ENCODE results near the gene BCDIN3D. TPM values are rescaled to one million over a fixed set of nuclear protein-coding genes. Genes with fewer than 3 reads are reported as not detected.
A peak's percentile ranks its signal among the peaks of the same experiment; 100 is the strongest.

Gene BCDIN3D
- total RNA-seq, 1 experiment from 2014 or later, result 4.0 TPM

DNA sequence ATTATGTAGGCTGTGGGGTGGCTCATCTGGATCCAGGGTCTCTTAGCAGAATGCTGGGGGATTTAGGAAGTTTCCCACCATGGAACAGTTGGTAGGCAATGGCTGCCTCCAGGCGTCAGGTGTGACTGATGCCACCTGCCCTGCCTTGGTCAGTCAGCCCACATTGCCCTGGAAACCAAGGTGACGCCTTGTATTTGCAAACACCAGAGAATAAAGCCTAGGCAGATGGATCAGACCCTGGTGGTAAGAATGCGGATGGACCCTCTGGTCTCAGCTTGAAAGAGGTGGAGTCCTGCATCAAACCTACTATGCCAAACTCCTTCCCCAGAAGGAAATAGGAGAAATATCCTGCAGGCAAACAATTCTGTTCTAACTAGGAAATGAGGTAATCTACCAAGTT is 52.9 kb downstream of the BCDIN3D start:
- H3K27ac Mint-ChIP-seq (ENCODE audit: unreplicated experiment), result no peak overlapping the region
- CTCF ChIA-PET, result interaction anchor here (0.7 kb wide), 1 partner anchor 155 kb away, joined by 7 read pairs; no protein-coding TSS in a partner anchor
- intact Hi-C loops (cut with micrococcal nuclease; ENCODE audit: unreplicated experiment), result no loop called here
- H3K4me1 Mint-ChIP-seq (ENCODE audit: low read depth, unreplicated experiment), result no peaks in the 10 kb centered on the region
- TF ChIP-seq, protein P1, sequence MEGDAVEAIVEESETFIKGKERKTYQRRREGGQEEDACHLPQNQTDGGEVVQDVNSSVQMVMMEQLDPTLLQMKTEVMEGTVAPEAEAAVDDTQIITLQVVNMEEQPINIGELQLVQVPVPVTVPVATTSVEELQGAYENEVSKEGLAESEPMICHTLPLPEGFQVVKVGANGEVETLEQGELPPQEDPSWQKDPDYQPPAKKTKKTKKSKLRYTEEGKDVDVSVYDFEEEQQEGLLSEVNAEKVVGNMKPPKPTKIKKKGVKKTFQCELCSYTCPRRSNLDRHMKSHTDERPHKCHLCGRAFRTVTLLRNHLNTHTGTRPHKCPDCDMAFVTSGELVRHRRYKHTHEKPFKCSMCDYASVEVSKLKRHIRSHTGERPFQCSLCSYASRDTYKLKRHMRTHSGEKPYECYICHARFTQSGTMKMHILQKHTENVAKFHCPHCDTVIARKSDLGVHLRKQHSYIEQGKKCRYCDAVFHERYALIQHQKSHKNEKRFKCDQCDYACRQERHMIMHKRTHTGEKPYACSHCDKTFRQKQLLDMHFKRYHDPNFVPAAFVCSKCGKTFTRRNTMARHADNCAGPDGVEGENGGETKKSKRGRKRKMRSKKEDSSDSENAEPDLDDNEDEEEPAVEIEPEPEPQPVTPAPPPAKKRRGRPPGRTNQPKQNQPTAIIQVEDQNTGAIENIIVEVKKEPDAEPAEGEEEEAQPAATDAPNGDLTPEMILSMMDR (IDR thresholded peaks at IDR 0.05; ENCODE audit: unreplicated experiment), result no peak
- no peaks in the 10 kb centered on the region for H3K27me3 Mint-ChIP-seq (ENCODE audit: unreplicated experiment)
- no TSS peak for BruUV-seq (replicated peaks)
- H3K9me3 Mint-ChIP-seq (ENCODE audit: low read depth, unreplicated experiment), result peaks cover 3% of the 10 kb centered on the region
- H3K4me3 Mint-ChIP-seq (ENCODE audit: low read depth, unreplicated experiment), result no peak overlapping the region
- DNase-seq, result no peak
- no peaks in the 10 kb centered on the region for H3K36me3 Mint-ChIP-seq (ENCODE audit: insufficient read depth, unreplicated experiment)

DNA sequence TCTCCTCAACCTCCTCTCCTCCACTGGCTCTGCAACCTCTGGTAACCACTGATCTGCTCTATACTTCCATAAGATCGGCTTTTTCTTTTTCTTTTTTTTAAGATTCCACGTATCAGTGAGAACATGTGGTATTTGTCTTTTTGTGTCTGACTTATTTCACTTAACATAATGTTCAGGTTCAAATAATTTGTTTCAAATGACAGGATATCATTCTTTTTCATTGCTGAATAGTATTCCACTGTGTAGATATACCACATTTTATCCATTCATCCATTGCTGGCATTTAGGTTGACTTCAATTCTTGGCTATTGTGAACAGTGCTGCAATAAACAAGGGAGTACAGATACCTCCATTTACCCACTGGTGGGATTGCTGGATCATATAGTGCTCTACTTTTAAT is 55.2 kb downstream of the BCDIN3D start:
- CTCF ChIA-PET, result interaction anchor here (1.2 kb wide), 1 partner anchor 52 kb away, joined by 4 read pairs; no protein-coding TSS in a partner anchor
- no peaks in the 10 kb centered on the region for H3K36me3 Mint-ChIP-seq (ENCODE audit: insufficient read depth, unreplicated experiment)
- no peak overlapping the region for H3K4me3 Mint-ChIP-seq (ENCODE audit: low read depth, unreplicated experiment)
- peak overlapping the region; percentile 67 for H3K27ac Mint-ChIP-seq (ENCODE audit: unreplicated experiment)
- no peak for DNase-seq
- no TSS peak for BruUV-seq (replicated peaks)
- TF ChIP-seq, protein P1 (IDR thresholded peaks at IDR 0.05; ENCODE audit: unreplicated experiment), result no peak
- H3K4me1 Mint-ChIP-seq (ENCODE audit: low read depth, unreplicated experiment), result no peaks in the 10 kb centered on the region
- H3K27me3 Mint-ChIP-seq (ENCODE audit: unreplicated experiment), result no peaks in the 10 kb centered on the region
- H3K9me3 Mint-ChIP-seq (ENCODE audit: low read depth, unreplicated experiment), result peaks cover 3% of the 10 kb centered on the region
- intact Hi-C loops (cut with micrococcal nuclease; ENCODE audit: unreplicated experiment), result no loop called here

Other genes with a start within 250 kb of the BCDIN3D start
- gene FAM186B, start 237.5 kb downstream of the BCDIN3D start, total RNA-seq (2022), result 0.29 and 0.47 TPM in 2 replicates
- 21.7 and 22.2 TPM in 2 replicates for gene PRPF40B, start 219.5 kb downstream of the BCDIN3D start, total RNA-seq (2022)
- gene FMNL3, start 135.7 kb downstream of the BCDIN3D start, total RNA-seq (2022), result 4.4 TPM in 2 replicates
- gene TMBIM6, start 101.5 kb downstream of the BCDIN3D start, total RNA-seq (2022), result 600 and 613 TPM in 2 replicates
- 10.0 and 11.8 TPM in 2 replicates for gene NCKAP5L, start 14.7 kb downstream of the BCDIN3D start, total RNA-seq (2022)
- gene FAIM2, start 60.8 kb upstream of the BCDIN3D start, total RNA-seq (2022), result not detected in 2 replicates
- gene AQP2, start 107.6 kb upstream of the BCDIN3D start, total RNA-seq (2022), result not detected in 2 replicates
- 51.9 and 54.2 TPM in 2 replicates for gene AQP5, start 118.8 kb upstream of the BCDIN3D start, total RNA-seq (2022)
- gene AQP6, start 129.8 kb upstream of the BCDIN3D start, total RNA-seq (2022), result 0.86 and 0.94 TPM in 2 replicates
- gene RACGAP1, start 182.4 kb upstream of the BCDIN3D start, total RNA-seq (2022), result 59.4 and 62.0 TPM in 2 replicates
- gene ASIC1, start 214.5 kb upstream of the BCDIN3D start, total RNA-seq (2022), result 3.5 and 4.1 TPM in 2 replicates
- gene SMARCD1, start 242.2 kb upstream of the BCDIN3D start, total RNA-seq (2022), result 36.9 and 40.9 TPM in 2 replicates